OCI-M2 (cell line): Measurements from ENCODE around the gene VAX1.
"Not testable (repeated sequence)": the region's sequence is repeated elsewhere in the genome, so short reads cannot be mapped to it uniquely, and the experiment has no call there.

Source experiments
- DNase-seq: peaks from one replicate; lab custom pipeline; 2025; ENCODE audit not compliant: unreplicated experiment; lab: John Stamatoyannopoulos, UW

The VAX1 gene

DNA sequence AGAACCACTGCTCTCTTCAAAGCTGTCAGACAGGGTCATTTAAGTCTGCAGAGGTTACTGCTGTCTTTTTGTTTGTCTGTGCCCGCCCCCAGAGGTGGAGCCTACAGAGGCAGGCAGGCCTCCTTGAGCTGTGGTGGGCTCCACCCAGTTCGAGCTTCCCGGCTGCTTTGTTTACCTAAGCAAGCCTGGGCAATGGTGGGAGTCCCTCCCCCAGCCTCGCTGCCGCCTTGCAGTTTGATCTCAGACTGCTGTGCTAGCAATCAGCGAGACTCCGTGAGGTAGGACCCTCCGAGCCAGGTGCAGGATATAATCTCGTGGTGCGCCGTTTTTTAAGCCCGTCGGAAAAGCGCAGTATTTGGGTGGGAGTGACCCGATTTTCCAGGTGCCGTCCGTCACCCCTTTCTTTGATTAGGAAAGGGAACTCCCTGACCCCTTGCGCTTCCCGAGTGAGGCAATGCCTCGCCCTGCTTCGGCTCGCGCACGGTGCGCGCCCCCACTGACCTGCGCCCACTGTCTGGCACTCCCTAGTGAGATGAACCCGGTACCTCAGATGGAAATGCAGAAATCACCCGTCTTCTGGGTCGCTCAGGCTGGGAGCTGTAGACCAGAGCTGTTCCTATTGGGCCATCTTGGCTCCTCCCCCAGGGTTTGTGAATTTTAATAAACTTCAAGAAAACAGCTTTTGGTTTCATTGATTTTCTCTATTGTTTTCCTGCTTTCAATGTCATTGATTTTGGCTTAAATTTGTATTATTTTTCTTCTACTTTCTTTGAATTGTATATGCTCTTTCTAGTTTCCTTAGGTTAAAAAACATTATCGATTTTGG lies 53.4 kb downstream of the VAX1 start:
- DNase-seq = not testable (repeated sequence)
